Spinal cord (tissue), 10 donors: ENCODE results near the gene SPRY2. TPM values are rescaled to one million over a fixed set of nuclear protein-coding genes. Genes with fewer than 3 reads are reported as not detected.

ENCODE experiments used
- DNase-seq, 6 donors: peaks; one replicate each; pipeline versions ENCODE4 v3.0.0 to v3.0.0-alpha.2; 2013 to 2015; ENCODE audit warnings: low spot score in 6 of 6, low read depth in 4 of 6
- H3K27ac ChIP-seq: one replicate; pipeline ENCODE4 v1.5.1; 2013; ENCODE audit warnings: low read depth, low read length, control low read depth
- H3K27me3 ChIP-seq: one replicate; pipeline ENCODE4 v1.6.1; 2013; ENCODE audit warnings: low read length; ENCODE audit not compliant: control insufficient read depth, insufficient read depth
- H3K36me3 ChIP-seq: one replicate; pipeline ENCODE4 v1.6.1; 2013; ENCODE audit warnings: low read length; ENCODE audit not compliant: control insufficient read depth, insufficient read depth
- H3K4me1 ChIP-seq: one replicate; pipeline ENCODE4 v1.6.1; 2013; ENCODE audit warnings: low read length; ENCODE audit not compliant: control insufficient read depth, insufficient read depth
- H3K4me3 ChIP-seq: one replicate; pipeline ENCODE4 v1.5.1; 2013; ENCODE audit warnings: low read depth, low read length, control low read depth
- H3K9me3 ChIP-seq: one replicate; pipeline ENCODE4 v1.6.1; 2013; ENCODE audit warnings: low read length; ENCODE audit not compliant: control insufficient read depth, insufficient read depth
- WGBS: methylation state at CpG from one replicate; pipeline ENCODE4 v1.1.5; 2013; ENCODE audit warnings: missing lambda C conversion rate; ENCODE audit not compliant: insufficient coverage; 5-methylcytosine and 5-hydroxymethylcytosine counted together
- polyA plus RNA-seq, 2 donors: library from polyadenylated mRNA; unstranded; fragments of 120-200 nt; gene quantifications; one replicate each; pipeline ENCODE4 v1.2.1, GENCODE V29; 2013; ENCODE audit not compliant: insufficient read length in 2 of 2
- small RNA-seq: library from RNA; depleted of rRNA; stranded (forward); fragments of <200 nt; gene quantifications from one replicate; pipeline ENCODE3, GENCODE V24; 2014; ENCODE audit warnings: low replicate concordance
- total RNA-seq, 2 donors: library from RNA; depleted of rRNA in 1 of 2; stranded (reverse); fragments of 120-200 nt in 1 of 2; fragments of >200 nt in 1 of 2; gene quantifications; one replicate each; pipeline versions ENCODE4 v1.2.3 to v1.2.4, GENCODE V29; 2013 to 2014
- donor health status: healthy.

Gene SPRY2
- total and polyA plus RNA-seq, 4 donors = 22.0 to 81.0 (median 50.6) TPM

GRCh38 chr13:80303225-80303811 is 37.6 kb downstream of the SPRY2 start:
- DNase-seq = no peak
- Histone ChIP-seq H3K4me1 (no peaks in the 10 kb centered on the region), H3K9me3 (no peaks in the 10 kb centered on the region), H3K36me3 (peaks cover 5% of the 10 kb centered on the region), H3K27me3 (no peaks in the 10 kb centered on the region), H3K4me3 (no peak overlapping the region), H3K27ac (no peak overlapping the region)
- 98% methylated on average over 6 of the region's 6 CpGs for WGBS

DNA sequence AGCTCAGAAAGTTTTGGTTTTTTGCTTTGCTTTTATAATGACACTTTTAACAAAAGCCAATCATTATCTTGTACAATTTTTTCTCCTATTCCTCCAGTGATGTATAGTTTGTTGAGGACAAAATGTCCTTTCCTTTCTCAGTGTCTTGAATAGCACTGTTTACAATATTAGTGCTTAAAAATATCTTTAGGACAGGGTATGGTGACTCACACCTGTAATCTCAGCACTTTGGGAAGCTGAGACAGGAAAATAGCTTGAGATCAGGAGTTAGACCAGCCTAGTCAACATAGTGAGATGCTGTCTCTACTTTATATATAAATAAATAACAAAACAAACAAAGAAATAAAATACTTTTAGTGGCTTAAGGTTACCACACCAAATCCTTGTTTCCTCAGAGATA is 41.9 kb downstream of the SPRY2 start:
- Histone ChIP-seq H3K27me3 (no peaks in the 10 kb centered on the region), H3K4me3 (no peak overlapping the region), H3K36me3 (peaks cover 8% of the 10 kb centered on the region), H3K27ac (no peak overlapping the region), H3K4me1 (no peaks in the 10 kb centered on the region), H3K9me3 (no peaks in the 10 kb centered on the region)
- DNase-seq = no peak

- Histone ChIP-seq H3K27ac (no peak overlapping the region), H3K4me1 (no peaks in the 10 kb centered on the region), H3K27me3 (no peaks in the 10 kb centered on the region), H3K9me3 (no peaks in the 10 kb centered on the region), H3K36me3 (peaks cover 8% of the 10 kb centered on the region), H3K4me3 (no peak overlapping the region)
- WGBS = no CpG with 5 or more reads among the region's 2 CpGs
- no peak for DNase-seq
These were observed 43.4 kb downstream of the SPRY2 start for GRCh38 chr13:80297503-80297902.

GRCh38 chr13:80297094-80297493 is 43.8 kb downstream of the SPRY2 start:
- H3K4me3 ChIP-seq = no peak overlapping the region
- H3K27ac ChIP-seq = no peak overlapping the region
- no peaks in the 10 kb centered on the region for H3K27me3 ChIP-seq
- peak in 1 of 6 donors; percentile 17 for DNase-seq
- no peaks in the 10 kb centered on the region for H3K4me1 ChIP-seq
- H3K9me3 ChIP-seq = no peaks in the 10 kb centered on the region
- H3K36me3 ChIP-seq = peaks cover 8% of the 10 kb centered on the region

- Histone ChIP-seq H3K36me3 (peaks cover 8% of the 10 kb centered on the region), H3K4me1 (no peaks in the 10 kb centered on the region), H3K27me3 (no peaks in the 10 kb centered on the region), H3K27ac (no peak overlapping the region), H3K9me3 (no peaks in the 10 kb centered on the region), H3K4me3 (no peak overlapping the region)
- 93% methylated on average over 2 of the region's 7 CpGs for WGBS
- DNase-seq = no peak
These were observed 44.3 kb downstream of the SPRY2 start for GRCh38 chr13:80296638-80297037.

DNA sequence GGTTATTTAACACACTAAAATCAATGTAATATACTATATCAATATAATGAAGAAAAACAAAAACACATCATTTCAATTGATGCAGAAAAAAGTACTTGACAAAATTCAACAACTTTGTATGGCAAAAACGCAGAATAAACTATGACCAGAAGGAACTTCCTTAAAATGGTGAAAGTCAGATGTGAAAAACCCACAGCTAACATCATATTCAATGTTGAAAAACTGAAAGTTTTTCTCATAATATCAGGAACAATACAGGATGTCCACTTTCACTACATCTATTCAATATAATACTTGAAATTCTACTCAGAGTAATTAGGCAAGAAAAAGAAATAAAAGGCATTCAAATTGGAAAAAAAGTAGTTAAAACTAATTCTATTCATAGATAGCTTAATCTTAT is 50.3 kb downstream of the SPRY2 start:
- Histone ChIP-seq H3K9me3 (peaks cover 2% of the 10 kb centered on the region), H3K27me3 (no peaks in the 10 kb centered on the region), H3K4me1 (no peaks in the 10 kb centered on the region), H3K4me3 (no peak overlapping the region), H3K36me3 (no peaks in the 10 kb centered on the region), H3K27ac (no peak overlapping the region)
- no peak for DNase-seq
- WGBS = 80% methylated on average over 1 of the region's 1 CpG

Small RNA genes lying within 50 kb of the gene (small RNA-seq; reads per million reads assigned to genes)
- gene RNU6-61P = not detected
